AG08395 (cell line): ENCODE results near the gene ERCC4.

Source experiments
- DNase-seq: peaks from one replicate; pipeline ENCODE4 v3.0.0; 2012; ENCODE audit warnings: mixed read lengths, low spot score

ERCC4 gene

DNA sequence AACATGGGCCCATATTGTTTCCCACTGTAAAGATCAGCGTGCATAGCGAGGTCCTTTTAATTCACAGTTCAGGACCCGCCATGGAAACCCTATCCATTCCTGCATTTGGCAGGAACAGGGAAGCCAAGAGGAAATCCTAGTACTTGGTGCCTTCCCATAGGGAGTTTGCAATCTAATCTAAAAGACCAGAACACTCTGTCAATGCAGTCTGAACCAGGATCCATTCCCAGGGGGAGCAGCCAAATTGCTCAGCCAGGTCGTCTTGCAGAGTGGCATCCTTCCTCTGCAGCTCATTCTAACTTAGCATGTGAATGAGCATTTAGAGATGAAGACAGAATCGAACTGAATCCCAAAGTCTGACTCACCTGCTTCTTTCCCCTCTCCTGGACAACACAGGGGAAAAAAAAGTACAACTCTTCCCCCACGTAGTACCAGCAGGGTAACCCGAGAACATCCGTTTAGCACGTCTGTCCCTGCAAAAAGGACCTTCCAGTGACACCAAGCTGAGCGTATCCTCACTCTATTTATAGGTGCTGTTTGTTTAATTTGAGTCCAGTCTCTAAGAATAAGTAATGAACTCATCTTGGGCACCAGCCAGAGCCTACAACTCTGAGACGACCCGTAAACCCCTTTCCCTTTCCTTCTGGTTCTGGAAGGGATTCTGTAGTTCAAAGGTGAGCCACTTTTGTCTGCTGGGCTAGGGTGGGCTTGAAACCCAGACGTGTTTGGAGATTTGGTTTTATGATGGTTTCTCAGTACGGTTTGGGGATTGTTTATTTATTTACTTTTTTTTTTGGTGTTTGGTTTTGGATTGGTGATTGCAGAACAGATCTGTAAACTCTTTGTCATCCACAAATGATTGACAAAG is 74.5 kb downstream of the ERCC4 start:
- no peak for DNase-seq

DNA sequence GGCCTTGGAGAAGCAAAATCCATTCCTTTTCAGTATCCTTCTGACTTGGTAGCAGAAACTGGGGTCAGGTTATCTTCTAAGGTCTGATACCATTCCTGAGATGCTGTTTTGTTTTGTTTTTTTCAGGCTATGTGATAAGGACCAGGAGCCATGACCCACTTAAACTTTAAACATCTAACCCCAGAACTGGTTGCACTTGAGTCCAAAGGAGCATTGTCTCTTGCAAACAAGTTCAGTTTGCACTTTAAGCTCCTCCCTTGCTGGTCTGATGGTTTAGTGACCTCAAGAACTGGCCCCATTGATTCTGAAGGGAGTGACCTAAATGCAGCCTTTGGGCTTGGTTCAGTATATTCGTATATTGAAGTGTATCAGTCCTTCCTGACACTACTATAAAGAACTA is 75.2 kb downstream of the ERCC4 start:
- no peak for DNase-seq

DNA sequence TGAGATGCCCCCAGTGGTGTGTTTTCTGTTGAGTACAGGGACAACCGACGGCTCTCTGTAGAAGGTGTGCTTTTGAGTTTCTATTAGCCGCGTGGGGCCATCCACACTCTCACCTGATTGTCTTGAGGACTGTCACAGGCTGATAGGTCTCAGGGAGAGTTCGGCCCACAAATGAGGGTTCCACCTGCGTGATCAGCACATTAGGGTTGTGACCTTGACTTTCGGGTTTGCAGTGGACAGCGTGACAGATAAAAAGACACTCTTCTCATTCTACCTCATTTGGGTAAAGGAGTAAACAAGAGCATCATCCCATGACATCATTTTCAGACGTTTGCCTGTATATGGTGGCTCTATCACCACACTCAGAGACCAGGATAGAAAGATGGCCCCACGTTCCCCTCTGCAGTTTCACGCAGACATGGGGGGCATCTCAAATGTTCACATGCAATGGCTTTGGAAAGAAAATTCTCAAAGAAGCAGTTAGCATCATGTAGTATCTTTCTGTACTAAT is 76.9 kb downstream of the ERCC4 start:
- no peak for DNase-seq

DNA sequence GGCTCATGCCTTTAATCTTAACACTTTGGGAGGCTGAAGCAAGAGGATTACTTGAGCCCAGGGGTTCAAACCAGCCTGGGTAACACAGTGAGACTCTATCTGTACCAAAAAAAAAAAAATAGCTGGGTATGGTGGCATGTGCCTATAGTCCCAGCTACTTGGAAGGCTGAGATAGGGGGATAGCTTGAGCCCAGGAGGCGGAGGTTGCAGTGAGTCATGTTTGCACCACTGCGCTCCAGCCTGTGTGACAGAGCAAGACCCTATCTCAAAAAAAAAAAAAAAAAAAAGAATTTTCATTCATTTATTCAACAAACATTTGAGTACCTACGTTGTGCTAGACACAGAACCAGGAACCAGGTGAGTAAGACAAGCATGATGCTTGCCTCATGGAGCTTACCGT is 77.6 kb downstream of the ERCC4 start:
- DNase-seq, result no peak

DNA sequence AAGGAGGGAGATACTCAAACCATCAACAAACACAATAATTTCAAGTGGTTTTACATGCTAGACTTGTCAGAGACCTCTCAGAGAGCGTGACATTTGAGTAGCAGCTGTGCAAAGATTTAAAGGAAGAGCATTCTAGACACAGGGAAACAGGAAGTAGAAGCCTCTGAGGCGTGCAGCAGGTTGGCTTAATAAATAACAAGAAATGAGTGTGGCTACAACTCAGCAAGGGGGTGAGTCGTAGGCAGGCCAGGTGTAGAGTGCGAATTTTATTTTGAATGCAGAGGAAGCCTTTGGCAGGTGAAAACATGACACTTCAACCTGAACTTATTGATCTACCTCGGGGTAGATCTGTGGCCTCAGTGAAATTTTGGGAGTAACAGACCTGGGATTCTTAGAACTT is 78.0 kb downstream of the ERCC4 start:
- no peak for DNase-seq

DNA sequence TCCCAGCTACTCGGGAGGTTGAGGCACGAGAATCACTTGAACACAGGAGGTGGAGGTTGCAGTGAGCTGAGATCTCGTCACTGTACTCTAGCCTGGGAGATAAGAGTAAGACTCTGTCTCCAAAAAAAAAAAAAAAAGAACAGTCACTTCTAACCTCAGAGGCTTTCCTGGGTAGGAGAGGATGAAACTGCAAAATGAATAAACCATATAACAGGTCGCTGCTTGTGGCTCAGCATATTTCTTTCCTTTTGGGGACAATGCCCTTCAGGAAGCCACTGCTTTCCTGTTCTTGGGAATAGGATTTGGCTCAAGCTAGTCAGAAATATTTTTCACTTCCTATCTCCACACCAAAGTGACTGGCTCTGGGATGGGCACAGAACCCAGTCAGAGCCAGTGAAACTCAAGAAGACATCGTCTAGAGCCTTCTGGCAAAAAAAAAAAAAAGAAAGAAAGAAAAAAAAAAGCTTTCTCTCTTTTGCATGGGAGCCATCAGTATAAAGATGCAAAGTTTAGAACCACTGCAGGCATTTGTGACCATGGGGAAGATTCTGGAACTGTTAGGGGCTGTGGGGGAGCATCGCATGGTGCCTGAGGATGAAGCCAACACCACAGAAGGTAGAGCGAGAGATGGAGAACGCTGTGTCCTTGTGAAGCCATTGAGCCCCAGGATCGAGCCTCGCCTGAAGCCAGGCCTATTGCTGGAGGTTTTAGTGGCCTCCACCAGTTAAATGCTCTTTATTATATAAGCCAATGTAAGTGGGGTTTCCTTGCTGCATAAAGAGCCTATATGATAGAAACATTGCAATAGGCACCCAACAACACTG is 79.3 kb downstream of the ERCC4 start:
- no peak for DNase-seq

DNA sequence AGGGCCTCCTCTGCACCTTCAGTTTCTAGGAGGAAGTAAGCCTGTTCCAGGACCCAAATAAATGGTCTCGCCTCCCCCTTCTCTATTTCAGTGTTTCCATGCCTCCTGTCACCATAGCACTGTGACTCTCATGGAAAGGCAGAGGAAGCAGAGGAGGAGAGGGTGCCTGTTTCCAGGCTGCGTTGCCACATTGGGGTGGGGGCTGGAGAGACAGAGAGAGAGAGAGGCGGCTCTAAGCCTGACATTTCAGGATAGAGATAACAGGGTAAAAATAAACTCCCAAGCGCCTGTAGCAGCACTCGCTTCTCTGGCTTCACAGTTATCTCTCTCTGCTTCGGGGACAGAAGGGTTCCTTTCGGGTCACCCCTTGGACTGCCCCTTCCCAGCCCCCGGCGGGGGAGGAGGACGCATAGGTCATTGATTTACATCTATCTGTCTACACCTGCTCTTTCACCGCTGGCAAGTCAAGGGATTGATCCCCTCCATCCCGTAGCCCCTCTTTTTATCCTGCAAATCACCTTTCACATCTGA is 80.0 kb downstream of the ERCC4 start:
- no peak for DNase-seq

DNA sequence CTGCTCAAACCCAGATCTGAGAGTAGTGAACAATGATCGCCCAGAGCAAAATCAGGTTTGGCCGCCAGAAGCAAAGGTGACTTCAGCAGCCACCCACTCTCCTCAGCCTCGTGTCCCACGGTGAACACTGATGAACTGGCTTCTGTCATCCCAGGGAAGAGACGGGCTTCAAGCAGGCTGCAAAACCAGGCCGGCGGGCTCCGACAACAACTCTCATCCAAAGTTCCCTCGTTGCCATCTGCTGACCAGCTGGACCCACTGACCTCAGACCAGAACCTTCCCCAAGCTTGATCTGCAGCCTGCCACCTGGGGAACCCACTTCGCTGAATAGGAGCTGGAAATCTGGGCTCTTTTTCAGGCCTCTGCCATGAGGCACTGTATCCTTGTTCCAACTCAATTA is 81.6 kb downstream of the ERCC4 start:
- no peak for DNase-seq
